Measurements from ENCODE around the gene CLDN3. TPM values are rescaled to one million over a fixed set of nuclear protein-coding genes. Genes with fewer than 3 reads are reported as not detected.

Gene CLDN3
- total and polyA plus RNA-seq, 2 donors (not counting 1 experiment from before 2014, with no cell fraction given), result not detected

DNA sequence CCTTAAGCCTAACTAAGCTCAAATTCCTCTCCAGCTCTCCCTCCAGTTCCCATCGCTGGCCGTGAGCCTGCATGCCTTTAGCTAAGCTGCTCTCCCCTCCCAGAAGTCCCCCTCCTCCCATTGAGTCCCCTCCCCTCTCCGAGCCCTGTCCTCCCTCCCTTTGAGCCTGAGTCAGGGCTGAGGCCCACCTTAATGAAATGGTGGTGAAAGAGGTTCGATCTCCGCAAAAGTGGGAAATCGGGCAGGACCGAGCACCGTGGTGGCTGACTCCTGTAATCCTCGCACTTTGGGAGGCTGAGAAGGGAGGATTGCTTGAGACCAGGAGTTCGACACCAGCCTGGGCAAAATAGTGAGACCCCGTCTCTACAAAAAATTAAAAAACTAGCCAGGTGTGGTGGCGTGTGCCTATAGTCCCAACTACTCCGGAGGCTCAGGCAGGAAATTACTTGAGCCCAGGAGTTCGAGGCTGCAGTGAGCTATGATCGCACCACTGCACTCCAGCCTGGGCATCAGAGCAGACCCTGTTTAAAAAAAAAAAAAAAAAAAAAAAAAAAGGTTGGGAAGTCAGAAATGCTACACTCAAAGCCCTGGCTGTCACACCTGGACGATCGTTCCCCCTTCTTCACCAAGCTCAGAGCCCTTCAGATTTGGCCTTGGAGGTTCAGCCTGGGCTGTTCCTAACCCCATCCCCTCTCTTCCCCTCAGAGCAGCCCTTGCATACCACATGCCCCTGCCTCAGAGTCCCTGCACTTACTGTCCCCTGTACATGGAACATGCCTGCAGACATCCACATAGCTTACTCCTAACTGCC, 995 bp upstream of the CLDN3 start:
- H3K4me3 ChIP-seq (ENCODE audit: control extremely low read depth in 1 of 5, extremely low read depth in 1 of 5, insufficient read depth in 1 of 5, low read depth in 2 of 5, low read length in 4 of 5), result peak overlapping the region in 3 of 5 experiments; percentile 35 to 44 (median 39)
- H3K9ac ChIP-seq (ENCODE audit: low read length), result peak overlapping the region; percentile 45
- H3K79me2 ChIP-seq (ENCODE audit: control insufficient read depth, insufficient read depth, low read length), result no peaks in the 10 kb centered on the region
- peaks cover 0 to 36% (median 17%) of the 10 kb centered on the region in 4 experiments for H3K27me3 ChIP-seq (replicated peaks in 1 of 4; ENCODE audit: control extremely low read depth in 1 of 4, control insufficient read depth in 3 of 4, insufficient read depth in 4 of 4, low read length in 3 of 4)
- intact Hi-C loops (cut with micrococcal nuclease), result no loop called here
- H3K36me3 ChIP-seq (replicated peaks in 1 of 2; ENCODE audit: control extremely low read depth in 1 of 2, control insufficient read depth in 1 of 2, extremely low read depth in 1 of 2, insufficient read depth in 2 of 2, low read length in 1 of 2), result no peaks in the 10 kb centered on the region
- H3K4me1 Mint-ChIP-seq, result peaks cover 9% of the 10 kb centered on the region
- peaks cover 48% of the 10 kb centered on the region for H3K27me3 Mint-ChIP-seq
- H3K4me1 ChIP-seq (ENCODE audit: control insufficient read depth in 2 of 2, insufficient read depth in 2 of 2, low read length in 2 of 2), result peaks cover 14 to 15% of the 10 kb centered on the region in 2 donors
- WGBS (ENCODE audit: insufficient coverage), result 68% methylated on average over 12 of the region's 17 CpGs
- H3K4me3 Mint-ChIP-seq, result peak overlapping the region; percentile 74
- no peak overlapping the region for H3K27ac ChIP-seq (ENCODE audit: low read length in 2 of 2)
- peak overlapping the region; percentile 71 for H3K4me2 ChIP-seq (replicated peaks; ENCODE audit: low read depth, low read length, poor library complexity, severe bottlenecking)
- no peaks in the 10 kb centered on the region for H4K20me1 ChIP-seq (ENCODE audit: control insufficient read depth, insufficient read depth, low read length, poor library complexity, severe bottlenecking)
- DNase-seq (no peak), ATAC-seq (ENCODE audit: low read depth) (no peak)
- H3K9me3 Mint-ChIP-seq (ENCODE audit: insufficient read depth), result no peaks in the 10 kb centered on the region
- POLR2A ChIA-PET, result no interaction called here
- TF ChIP-seq EZH2 (IDR thresholded peaks at IDR 0.05; ENCODE audit: borderline replicate concordance, insufficient read depth, low read depth, low read length, poor library complexity, severe bottlenecking), result no peak
- TF ChIP-seq, protein P1, sequence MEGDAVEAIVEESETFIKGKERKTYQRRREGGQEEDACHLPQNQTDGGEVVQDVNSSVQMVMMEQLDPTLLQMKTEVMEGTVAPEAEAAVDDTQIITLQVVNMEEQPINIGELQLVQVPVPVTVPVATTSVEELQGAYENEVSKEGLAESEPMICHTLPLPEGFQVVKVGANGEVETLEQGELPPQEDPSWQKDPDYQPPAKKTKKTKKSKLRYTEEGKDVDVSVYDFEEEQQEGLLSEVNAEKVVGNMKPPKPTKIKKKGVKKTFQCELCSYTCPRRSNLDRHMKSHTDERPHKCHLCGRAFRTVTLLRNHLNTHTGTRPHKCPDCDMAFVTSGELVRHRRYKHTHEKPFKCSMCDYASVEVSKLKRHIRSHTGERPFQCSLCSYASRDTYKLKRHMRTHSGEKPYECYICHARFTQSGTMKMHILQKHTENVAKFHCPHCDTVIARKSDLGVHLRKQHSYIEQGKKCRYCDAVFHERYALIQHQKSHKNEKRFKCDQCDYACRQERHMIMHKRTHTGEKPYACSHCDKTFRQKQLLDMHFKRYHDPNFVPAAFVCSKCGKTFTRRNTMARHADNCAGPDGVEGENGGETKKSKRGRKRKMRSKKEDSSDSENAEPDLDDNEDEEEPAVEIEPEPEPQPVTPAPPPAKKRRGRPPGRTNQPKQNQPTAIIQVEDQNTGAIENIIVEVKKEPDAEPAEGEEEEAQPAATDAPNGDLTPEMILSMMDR (IDR thresholded peaks at IDR 0.05), result no peak
- H3K27ac Mint-ChIP-seq, result no peak overlapping the region
- peak overlapping the region; percentile 54 for H2AFZ ChIP-seq (ENCODE audit: insufficient read depth, low read depth, low read length, poor library complexity, severe bottlenecking)
- peaks cover 0 to 9% (median 0%) of the 10 kb centered on the region in 3 donors for H3K9me3 ChIP-seq (ENCODE audit: control extremely low read depth in 1 of 3, control insufficient read depth in 2 of 3, insufficient read depth in 1 of 3, low read length in 2 of 3)
- CTCF ChIA-PET, result no interaction called here

DNA sequence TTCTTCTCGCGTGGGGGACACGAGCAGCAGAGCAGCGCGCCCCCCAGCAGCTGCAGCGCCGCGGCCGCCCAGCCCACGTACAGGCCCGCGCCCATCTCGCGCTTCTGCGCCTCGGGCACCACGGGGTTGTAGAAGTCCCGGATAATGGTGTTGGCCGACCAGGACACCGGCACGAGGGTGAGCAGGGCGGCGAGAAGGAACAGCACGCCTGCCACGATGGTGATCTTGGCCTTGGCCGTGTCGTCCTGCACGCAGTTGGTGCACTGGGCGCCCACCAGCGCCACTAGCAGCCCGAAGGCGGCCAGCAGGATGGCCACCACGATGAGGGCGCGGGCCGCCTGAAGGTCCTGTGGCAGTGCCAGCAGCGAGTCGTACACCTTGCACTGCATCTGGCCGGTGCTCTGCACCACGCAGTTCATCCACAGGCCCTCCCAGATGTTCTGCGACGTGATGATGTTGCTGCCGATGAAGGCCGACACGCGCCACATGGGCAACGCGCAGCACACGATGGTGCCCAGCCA, 529 bp downstream of the CLDN3 start:
- ChIA-PET CTCF (no interaction called here), POLR2A (no interaction called here)
- DNase-seq, result peak; percentile 12
- Histone ChIP-seq H3K4me1 (ENCODE audit: control insufficient read depth in 2 of 2, insufficient read depth in 2 of 2, low read length in 2 of 2) (peaks cover 14 to 15% of the 10 kb centered on the region in 2 donors), H3K4me2 (replicated peaks; ENCODE audit: low read depth, low read length, poor library complexity, severe bottlenecking) (peak overlapping the region; percentile 71), H3K4me3 (ENCODE audit: control extremely low read depth in 1 of 5, extremely low read depth in 1 of 5, insufficient read depth in 1 of 5, low read depth in 2 of 5, low read length in 4 of 5) (no peak overlapping the region), H3K36me3 (replicated peaks in 1 of 2; ENCODE audit: control extremely low read depth in 1 of 2, control insufficient read depth in 1 of 2, extremely low read depth in 1 of 2, insufficient read depth in 2 of 2, low read length in 1 of 2) (no peaks in the 10 kb centered on the region), H3K9ac (ENCODE audit: low read length) (no peak overlapping the region), H4K20me1 (ENCODE audit: control insufficient read depth, insufficient read depth, low read length, poor library complexity, severe bottlenecking) (no peaks in the 10 kb centered on the region), H3K27ac (ENCODE audit: low read length in 2 of 2) (no peak overlapping the region), H3K79me2 (ENCODE audit: control insufficient read depth, insufficient read depth, low read length) (no peaks in the 10 kb centered on the region), H3K9me3 (ENCODE audit: control extremely low read depth in 1 of 3, control insufficient read depth in 2 of 3, insufficient read depth in 1 of 3, low read length in 2 of 3) (peaks cover 0 to 9% (median 0%) of the 10 kb centered on the region in 3 donors), H3K27me3 (replicated peaks in 1 of 4; ENCODE audit: control extremely low read depth in 1 of 4, control insufficient read depth in 3 of 4, insufficient read depth in 4 of 4, low read length in 3 of 4) (peaks cover 0 to 36% (median 18%) of the 10 kb centered on the region in 4 experiments), H2AFZ (ENCODE audit: insufficient read depth, low read depth, low read length, poor library complexity, severe bottlenecking) (peak overlapping the region; percentile 54)
- TF ChIP-seq, protein P1 (IDR thresholded peaks at IDR 0.05), result no peak
- no peak for TF ChIP-seq EZH2 (IDR thresholded peaks at IDR 0.05; ENCODE audit: borderline replicate concordance, insufficient read depth, low read depth, low read length, poor library complexity, severe bottlenecking)
- 37% methylated on average over 49 of the region's 49 CpGs for WGBS (ENCODE audit: insufficient coverage)
- H3K27ac Mint-ChIP-seq, result no peak overlapping the region
- peaks cover 9% of the 10 kb centered on the region for H3K4me1 Mint-ChIP-seq
- intact Hi-C loops (cut with micrococcal nuclease), result no loop called here
- no peaks in the 10 kb centered on the region for H3K9me3 Mint-ChIP-seq (ENCODE audit: insufficient read depth)
- H3K4me3 Mint-ChIP-seq, result peak overlapping the region; percentile 26
- peaks cover 40% of the 10 kb centered on the region for H3K27me3 Mint-ChIP-seq
- no peak for ATAC-seq (ENCODE audit: low read depth)

Measured in B cell (primary cell).